Measurements from ENCODE around the gene GYPA. TPM values are rescaled to one million over a fixed set of nuclear protein-coding genes. Genes with fewer than 3 reads are reported as not detected.
"Not testable (repeated sequence)": the region's sequence is repeated elsewhere in the genome, so short reads cannot be mapped to it uniquely, and the experiment has no call there.

Gene GYPA
- total and polyA plus RNA-seq, 2 of the 4 experiments (the other 2 are of a cell fraction) = not detected

DNA sequence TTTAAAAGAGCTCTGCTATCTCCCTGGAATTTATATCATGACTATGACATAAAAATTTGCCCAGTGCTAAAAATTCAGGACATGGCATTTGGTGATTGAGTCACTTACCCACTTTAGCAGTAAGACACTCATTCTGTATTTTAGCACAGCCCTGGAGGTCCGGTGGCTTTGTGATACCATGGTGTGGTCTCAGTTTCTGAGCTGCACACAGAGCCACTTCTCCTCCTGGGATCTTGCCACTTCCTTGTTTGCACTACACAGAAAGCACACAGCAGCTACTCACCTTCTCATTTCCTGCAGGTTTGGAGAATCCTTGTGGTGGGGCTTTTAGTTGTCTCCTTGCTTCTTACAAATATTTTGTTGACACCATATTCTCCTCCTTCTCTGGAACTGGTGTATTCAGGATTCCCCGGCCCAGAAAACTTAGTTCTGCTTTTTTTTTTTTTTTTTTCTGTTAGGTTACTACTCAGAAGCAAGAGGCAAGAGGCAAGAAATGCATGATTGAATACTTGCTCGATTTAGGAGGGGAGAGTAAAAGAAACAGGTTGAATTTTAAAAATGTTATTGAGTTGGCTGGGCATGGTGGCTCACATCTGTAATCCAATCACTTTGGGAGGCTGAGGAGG is 80.2 kb downstream of the GYPA start:
- H3K14ac ChIP-seq (replicated peaks; ENCODE audit: low read depth, low read length); H3K36me3 ChIP-seq (ENCODE audit: control insufficient read depth, insufficient read depth, low read length); CTCF ChIA-PET; DNase-seq; H4K5ac ChIP-seq (ENCODE audit: low read depth, low read length); H3K23ac ChIP-seq (ENCODE audit: low read depth, low read length); in situ Hi-C loops (cut with MboI; ENCODE audit: low sequenced_read_pairs); ATAC-seq (ENCODE audit: low read depth); BruUV-seq (replicated peaks); POLR2A ChIA-PET (ENCODE audit: unreplicated experiment); H2BK20ac ChIP-seq (ENCODE audit: low read depth, low read length); H3K56ac ChIP-seq (ENCODE audit: extremely low read depth, insufficient read depth, low read length); H3K4me2 ChIP-seq (ENCODE audit: low read depth, low read length); H3K4me1 ChIP-seq (ENCODE audit: control insufficient read depth, insufficient read depth, low read length); intact Hi-C loops (cut with micrococcal nuclease); H3K9me3 ChIP-seq (ENCODE audit: control insufficient read depth, insufficient read depth, low read length); H3K27ac ChIP-seq (ENCODE audit: insufficient read depth, low read length); H4K8ac ChIP-seq (ENCODE audit: low read depth in 2 of 2, low read length in 2 of 2); H2BK5ac ChIP-seq (ENCODE audit: low read depth, low read length, poor library complexity, severe bottlenecking); H3K79me1 ChIP-seq (ENCODE audit: low read depth in 1 of 2, low read length in 2 of 2); H3K27me3 ChIP-seq (ENCODE audit: control insufficient read depth, insufficient read depth, low read length); H2AK5ac ChIP-seq (ENCODE audit: low read depth, low read length); H3K18ac ChIP-seq (ENCODE audit: low read depth, low read length); H2AK9ac ChIP-seq (replicated peaks; ENCODE audit: low read depth, low read length, poor library complexity); dilution Hi-C loops (cut with HindIII; ENCODE audit: low sequenced_read_pairs, unreplicated experiment); H2BK120ac ChIP-seq (ENCODE audit: low read depth, low read length); H2AFZ ChIP-seq (replicated peaks; ENCODE audit: low read length, poor library complexity); H2BK15ac ChIP-seq (ENCODE audit: low read depth, low read length); H4K20me1 ChIP-seq (ENCODE audit: insufficient read depth, low read length); H3K9ac ChIP-seq (ENCODE audit: low read depth, low read length); H3K4ac ChIP-seq (ENCODE audit: low read depth, low read length); H3K4me3 ChIP-seq (ENCODE audit: insufficient read depth, low read depth, low read length); H3K9me1 ChIP-seq (ENCODE audit: insufficient read depth, low read length); H4K91ac ChIP-seq (ENCODE audit: insufficient read depth, low read depth, low read length): not testable (repeated sequence)
- 20% methylated on average over 1 of the region's 3 CpGs; no CpG with 5 or more reads in 1 of the 2 experiments for WGBS, 2 experiments (ENCODE audit: extremely low coverage in 2 of 2, insufficient read length in 1 of 2)

Other genes starting within 250 kb of the GYPA start
- 0.28 and 0.54 TPM in 2 replicates for gene GYPE, start 235.2 kb downstream of the GYPA start, total RNA-seq (2012; rRNA removed)
- 0.36 and 0.42 TPM in 2 replicates for gene GYPE, start 235.2 kb downstream of the GYPA start, polyA plus RNA-seq (2012; rRNA removed)
- not detected in 2 replicates for gene GYPB, start 121.3 kb downstream of the GYPA start, total RNA-seq (2012; rRNA removed)
- gene GYPB, start 121.3 kb downstream of the GYPA start, polyA plus RNA-seq (2012; rRNA removed) = not detected in 2 replicates

All from IMR-90 (cell line).